Gastrocnemius medialis (tissue), 4 donors: ENCODE data around the gene FGF1.

ENCODE experiments used
- POLR2A ChIP-seq, 2 donors: fragments of 450-650 bp; IDR thresholded peaks; one replicate each; pipeline ENCODE4 v1.6.1; 2017; ENCODE audit warnings: antibody characterized with exemption in 2 of 2, mild to moderate bottlenecking in 2 of 2, moderate library complexity in 2 of 2
- TF ChIP-seq, protein P1 (sequence below), 5 experiments: fragments of 450-650 bp in 3 of 5; fragments of 200-600 bp in 2 of 5; sonication (generic) in 2 of 5; IDR thresholded peaks in 4 of 5; conservative IDR thresholded peaks in 1 of 5; 1 replicate in 4 of 5; 2 replicates in 1 of 5; pipeline ENCODE4 v1.5.1; 2016 to 2019; ENCODE audit warnings: antibody characterized with exemption in 5 of 5, mild to moderate bottlenecking in 3 of 5, moderate library complexity in 3 of 5

DNA sequence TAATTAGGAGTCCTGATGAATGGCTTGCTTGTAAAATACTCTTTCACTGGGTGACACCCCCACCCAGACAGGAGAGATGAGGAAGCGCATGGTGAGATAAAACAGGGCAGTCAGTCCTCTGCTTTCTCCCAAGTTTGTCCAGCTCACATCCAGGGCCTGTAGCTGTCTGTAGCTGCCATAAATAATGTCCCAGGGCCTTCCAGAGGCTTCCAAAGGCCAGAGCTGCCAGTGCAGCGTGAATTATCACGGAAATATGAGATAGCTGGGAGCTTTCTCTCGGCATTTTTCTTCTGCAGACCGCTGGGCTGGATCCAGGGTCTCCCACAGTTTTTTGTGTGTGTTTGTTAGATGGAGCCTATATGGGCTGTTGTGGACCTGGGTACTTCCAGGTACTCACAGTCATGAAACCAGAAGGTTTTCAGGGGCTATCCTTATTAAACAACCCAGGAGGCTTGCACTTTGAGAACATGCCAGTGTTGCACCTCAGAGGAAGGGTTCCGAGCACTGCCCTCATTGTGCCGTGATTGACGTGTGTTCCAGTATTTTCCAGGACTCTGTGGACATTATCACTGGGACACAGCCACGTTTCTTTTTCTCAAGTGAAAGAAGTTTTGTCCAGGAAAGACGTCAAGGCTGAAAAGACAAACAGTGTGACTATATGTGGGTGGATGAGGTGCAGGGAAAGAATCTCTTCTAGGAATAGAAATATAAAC lies 117.5 kb downstream of the FGF1 start:
- TF ChIP-seq, protein P1, sequence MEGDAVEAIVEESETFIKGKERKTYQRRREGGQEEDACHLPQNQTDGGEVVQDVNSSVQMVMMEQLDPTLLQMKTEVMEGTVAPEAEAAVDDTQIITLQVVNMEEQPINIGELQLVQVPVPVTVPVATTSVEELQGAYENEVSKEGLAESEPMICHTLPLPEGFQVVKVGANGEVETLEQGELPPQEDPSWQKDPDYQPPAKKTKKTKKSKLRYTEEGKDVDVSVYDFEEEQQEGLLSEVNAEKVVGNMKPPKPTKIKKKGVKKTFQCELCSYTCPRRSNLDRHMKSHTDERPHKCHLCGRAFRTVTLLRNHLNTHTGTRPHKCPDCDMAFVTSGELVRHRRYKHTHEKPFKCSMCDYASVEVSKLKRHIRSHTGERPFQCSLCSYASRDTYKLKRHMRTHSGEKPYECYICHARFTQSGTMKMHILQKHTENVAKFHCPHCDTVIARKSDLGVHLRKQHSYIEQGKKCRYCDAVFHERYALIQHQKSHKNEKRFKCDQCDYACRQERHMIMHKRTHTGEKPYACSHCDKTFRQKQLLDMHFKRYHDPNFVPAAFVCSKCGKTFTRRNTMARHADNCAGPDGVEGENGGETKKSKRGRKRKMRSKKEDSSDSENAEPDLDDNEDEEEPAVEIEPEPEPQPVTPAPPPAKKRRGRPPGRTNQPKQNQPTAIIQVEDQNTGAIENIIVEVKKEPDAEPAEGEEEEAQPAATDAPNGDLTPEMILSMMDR (IDR thresholded peaks at IDR 0.05 in 4 of 5, conservative IDR thresholded peaks at IDR 0.05 in 1 of 5) = no peak
- TF ChIP-seq POLR2A (IDR thresholded peaks at IDR 0.05) = no peak
